Esophagus squamous epithelium (tissue), 4 donors: ENCODE data around the gene LIN28B.

Experiments used
- POLR2A ChIP-seq, 4 donors: fragments of 450-650 bp; IDR thresholded peaks; one replicate each; pipeline ENCODE4 v1.6.1; 2017; ENCODE audit warnings: antibody characterized with exemption in 4 of 4, mild to moderate bottlenecking in 4 of 4, moderate library complexity in 3 of 4
- TF ChIP-seq, protein P1 (sequence below), 6 experiments: fragments of 450-650 bp in 4 of 6; fragments of 200-600 bp in 2 of 6; sonication (generic) in 2 of 6; IDR thresholded peaks; one replicate each; pipeline ENCODE4 v1.5.1; 2016 to 2019; ENCODE audit warnings: antibody characterized with exemption in 6 of 6, mild to moderate bottlenecking in 4 of 6, moderate library complexity in 4 of 6

DNA sequence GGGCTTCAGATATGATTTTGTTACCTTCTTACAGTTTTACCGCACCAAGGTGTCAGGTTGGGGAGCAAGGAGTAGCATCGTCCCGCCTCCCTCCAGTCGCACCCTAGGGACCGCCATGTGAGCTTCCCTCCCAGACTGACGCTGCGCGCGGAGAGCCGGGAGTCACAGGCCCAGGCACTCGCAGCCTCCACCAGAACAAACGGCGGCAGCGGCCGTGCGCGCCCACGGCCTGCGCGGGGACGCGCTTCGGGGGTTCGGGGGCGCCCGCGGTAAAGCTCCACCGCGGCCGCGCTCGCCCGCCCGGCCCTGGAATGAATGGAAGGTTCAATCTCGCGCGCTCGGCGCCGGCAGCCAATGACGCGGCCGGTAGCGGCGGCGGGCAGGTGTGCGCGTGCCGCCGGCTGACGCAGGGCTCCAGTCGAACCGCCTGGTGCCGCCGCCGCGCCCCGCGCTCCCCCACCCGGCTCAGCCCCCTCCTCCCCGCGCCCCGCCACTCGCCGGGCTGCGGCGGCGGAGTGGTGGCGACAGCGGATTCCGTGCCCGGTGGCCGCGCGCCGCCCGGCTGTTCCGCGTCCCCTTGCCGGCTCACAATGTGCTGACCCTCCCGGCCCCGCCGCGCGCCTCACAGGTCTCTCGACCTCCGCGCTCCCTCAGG is 16.5 kb upstream of the LIN28B start:
- TF ChIP-seq, protein P1, sequence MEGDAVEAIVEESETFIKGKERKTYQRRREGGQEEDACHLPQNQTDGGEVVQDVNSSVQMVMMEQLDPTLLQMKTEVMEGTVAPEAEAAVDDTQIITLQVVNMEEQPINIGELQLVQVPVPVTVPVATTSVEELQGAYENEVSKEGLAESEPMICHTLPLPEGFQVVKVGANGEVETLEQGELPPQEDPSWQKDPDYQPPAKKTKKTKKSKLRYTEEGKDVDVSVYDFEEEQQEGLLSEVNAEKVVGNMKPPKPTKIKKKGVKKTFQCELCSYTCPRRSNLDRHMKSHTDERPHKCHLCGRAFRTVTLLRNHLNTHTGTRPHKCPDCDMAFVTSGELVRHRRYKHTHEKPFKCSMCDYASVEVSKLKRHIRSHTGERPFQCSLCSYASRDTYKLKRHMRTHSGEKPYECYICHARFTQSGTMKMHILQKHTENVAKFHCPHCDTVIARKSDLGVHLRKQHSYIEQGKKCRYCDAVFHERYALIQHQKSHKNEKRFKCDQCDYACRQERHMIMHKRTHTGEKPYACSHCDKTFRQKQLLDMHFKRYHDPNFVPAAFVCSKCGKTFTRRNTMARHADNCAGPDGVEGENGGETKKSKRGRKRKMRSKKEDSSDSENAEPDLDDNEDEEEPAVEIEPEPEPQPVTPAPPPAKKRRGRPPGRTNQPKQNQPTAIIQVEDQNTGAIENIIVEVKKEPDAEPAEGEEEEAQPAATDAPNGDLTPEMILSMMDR (IDR thresholded peaks at IDR 0.05) = no peak
- TF ChIP-seq POLR2A (IDR thresholded peaks at IDR 0.05) = no peak
